Measurements from ENCODE around the gene SLC35F3. TPM values are rescaled to one million over a fixed set of nuclear protein-coding genes. Genes with fewer than 3 reads are reported as not detected.

SLC35F3 gene
- total and polyA plus RNA-seq, 4 donors: 0.01 to 0.37 (median 0.08) TPM; not detected in 1

DNA sequence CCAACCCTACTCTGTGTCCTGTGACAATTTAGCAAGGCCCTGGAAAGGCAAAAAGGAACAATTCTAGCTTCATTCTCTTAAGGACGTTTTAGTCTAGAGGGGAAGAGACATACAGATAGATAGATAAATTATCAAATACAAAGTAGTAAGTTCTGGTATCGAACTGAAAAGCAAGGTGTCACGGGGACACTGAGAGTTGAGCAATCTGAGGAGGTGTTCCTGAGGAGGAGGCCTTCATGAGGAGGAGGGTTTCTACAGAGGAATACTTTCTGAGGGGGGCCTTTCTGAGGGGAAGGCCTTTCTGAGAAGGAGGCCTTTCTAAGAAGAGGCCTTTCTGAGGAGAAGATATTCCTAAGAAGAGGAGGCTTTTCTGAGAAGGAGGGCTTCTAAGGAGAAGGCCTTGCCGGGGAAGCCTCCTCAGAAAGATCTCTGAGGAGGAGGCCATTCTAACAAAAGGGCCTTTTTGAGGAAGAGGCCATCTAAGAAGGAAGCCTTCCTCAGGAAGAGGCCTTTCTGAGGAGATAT, 312.9 kb downstream of the SLC35F3 start:
- Histone ChIP-seq H3K4me3 (ENCODE audit: low read depth in 1 of 3, low read length in 3 of 3) (no peak overlapping the region), H3K4me1 (ENCODE audit: control insufficient read depth in 4 of 4, insufficient read depth in 4 of 4, low read length in 3 of 4) (peaks cover 2 to 13% (median 7%) of the 10 kb centered on the region in 4 donors), H3K36me3 (ENCODE audit: control insufficient read depth in 4 of 4, insufficient read depth in 3 of 4, low read depth in 1 of 4, low read length in 3 of 4) (no peaks in the 10 kb centered on the region), H3K9me3 (ENCODE audit: control insufficient read depth in 4 of 4, low read length in 3 of 4) (no peaks in the 10 kb centered on the region), H3K27me3 (ENCODE audit: control insufficient read depth in 4 of 4, insufficient read depth in 4 of 4, low read length in 3 of 4) (peaks cover 0 to 6% (median 2%) of the 10 kb centered on the region in 4 donors), H3K27ac (ENCODE audit: low read depth in 1 of 2, low read length in 2 of 2) (no peak overlapping the region), H3K9ac (ENCODE audit: low read depth in 1 of 2, low read length in 2 of 2) (no peak overlapping the region)
- no peak for DNase-seq (ENCODE audit: low spot score)
- WGBS: 88% methylated on average over 4 of the region's 4 CpGs
- TF ChIP-seq SP1 (IDR thresholded peaks at IDR 0.05) (no peak), TAF1 (conservative IDR thresholded peaks at IDR 0.05) (no peak), YY1 (IDR thresholded peaks at IDR 0.05) (no peak), GABPA (IDR thresholded peaks at IDR 0.05 in 1 of 2, conservative IDR thresholded peaks at IDR 0.05 in 1 of 2) (no peak), HNF4A (conservative IDR thresholded peaks at IDR 0.05) (no peak), FOXA2 (IDR thresholded peaks at IDR 0.05) (no peak), EGR1 (IDR thresholded peaks at IDR 0.05; ENCODE audit: low read depth in 2 of 2) (no peak), HNF4G (IDR thresholded peaks at IDR 0.05) (no peak), RAD21 (IDR thresholded peaks at IDR 0.05) (no peak), JUND (IDR thresholded peaks at IDR 0.05) (no peak), RXRA (IDR thresholded peaks at IDR 0.05) (no peak)
- TF ChIP-seq, protein P1, sequence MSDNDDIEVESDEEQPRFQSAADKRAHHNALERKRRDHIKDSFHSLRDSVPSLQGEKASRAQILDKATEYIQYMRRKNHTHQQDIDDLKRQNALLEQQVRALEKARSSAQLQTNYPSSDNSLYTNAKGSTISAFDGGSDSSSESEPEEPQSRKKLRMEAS (IDR thresholded peaks at IDR 0.05): no peak
- TF ChIP-seq, protein P2, sequence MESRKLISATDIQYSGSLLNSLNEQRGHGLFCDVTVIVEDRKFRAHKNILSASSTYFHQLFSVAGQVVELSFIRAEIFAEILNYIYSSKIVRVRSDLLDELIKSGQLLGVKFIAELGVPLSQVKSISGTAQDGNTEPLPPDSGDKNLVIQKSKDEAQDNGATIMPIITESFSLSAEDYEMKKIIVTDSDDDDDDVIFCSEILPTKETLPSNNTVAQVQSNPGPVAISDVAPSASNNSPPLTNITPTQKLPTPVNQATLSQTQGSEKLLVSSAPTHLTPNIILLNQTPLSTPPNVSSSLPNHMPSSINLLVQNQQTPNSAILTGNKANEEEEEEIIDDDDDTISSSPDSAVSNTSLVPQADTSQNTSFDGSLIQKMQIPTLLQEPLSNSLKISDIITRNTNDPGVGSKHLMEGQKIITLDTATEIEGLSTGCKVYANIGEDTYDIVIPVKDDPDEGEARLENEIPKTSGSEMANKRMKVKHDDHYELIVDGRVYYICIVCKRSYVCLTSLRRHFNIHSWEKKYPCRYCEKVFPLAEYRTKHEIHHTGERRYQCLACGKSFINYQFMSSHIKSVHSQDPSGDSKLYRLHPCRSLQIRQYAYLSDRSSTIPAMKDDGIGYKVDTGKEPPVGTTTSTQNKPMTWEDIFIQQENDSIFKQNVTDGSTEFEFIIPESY (IDR thresholded peaks at IDR 0.05): no peak
- TF ChIP-seq, protein P3, sequence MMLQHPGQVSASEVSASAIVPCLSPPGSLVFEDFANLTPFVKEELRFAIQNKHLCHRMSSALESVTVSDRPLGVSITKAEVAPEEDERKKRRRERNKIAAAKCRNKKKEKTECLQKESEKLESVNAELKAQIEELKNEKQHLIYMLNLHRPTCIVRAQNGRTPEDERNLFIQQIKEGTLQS (IDR thresholded peaks at IDR 0.05): no peak
- TF ChIP-seq, protein P4, sequence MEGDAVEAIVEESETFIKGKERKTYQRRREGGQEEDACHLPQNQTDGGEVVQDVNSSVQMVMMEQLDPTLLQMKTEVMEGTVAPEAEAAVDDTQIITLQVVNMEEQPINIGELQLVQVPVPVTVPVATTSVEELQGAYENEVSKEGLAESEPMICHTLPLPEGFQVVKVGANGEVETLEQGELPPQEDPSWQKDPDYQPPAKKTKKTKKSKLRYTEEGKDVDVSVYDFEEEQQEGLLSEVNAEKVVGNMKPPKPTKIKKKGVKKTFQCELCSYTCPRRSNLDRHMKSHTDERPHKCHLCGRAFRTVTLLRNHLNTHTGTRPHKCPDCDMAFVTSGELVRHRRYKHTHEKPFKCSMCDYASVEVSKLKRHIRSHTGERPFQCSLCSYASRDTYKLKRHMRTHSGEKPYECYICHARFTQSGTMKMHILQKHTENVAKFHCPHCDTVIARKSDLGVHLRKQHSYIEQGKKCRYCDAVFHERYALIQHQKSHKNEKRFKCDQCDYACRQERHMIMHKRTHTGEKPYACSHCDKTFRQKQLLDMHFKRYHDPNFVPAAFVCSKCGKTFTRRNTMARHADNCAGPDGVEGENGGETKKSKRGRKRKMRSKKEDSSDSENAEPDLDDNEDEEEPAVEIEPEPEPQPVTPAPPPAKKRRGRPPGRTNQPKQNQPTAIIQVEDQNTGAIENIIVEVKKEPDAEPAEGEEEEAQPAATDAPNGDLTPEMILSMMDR (IDR thresholded peaks at IDR 0.05; ENCODE audit: low read depth, low read length, missing input control): no peak
- TF ChIP-seq, protein P5, sequence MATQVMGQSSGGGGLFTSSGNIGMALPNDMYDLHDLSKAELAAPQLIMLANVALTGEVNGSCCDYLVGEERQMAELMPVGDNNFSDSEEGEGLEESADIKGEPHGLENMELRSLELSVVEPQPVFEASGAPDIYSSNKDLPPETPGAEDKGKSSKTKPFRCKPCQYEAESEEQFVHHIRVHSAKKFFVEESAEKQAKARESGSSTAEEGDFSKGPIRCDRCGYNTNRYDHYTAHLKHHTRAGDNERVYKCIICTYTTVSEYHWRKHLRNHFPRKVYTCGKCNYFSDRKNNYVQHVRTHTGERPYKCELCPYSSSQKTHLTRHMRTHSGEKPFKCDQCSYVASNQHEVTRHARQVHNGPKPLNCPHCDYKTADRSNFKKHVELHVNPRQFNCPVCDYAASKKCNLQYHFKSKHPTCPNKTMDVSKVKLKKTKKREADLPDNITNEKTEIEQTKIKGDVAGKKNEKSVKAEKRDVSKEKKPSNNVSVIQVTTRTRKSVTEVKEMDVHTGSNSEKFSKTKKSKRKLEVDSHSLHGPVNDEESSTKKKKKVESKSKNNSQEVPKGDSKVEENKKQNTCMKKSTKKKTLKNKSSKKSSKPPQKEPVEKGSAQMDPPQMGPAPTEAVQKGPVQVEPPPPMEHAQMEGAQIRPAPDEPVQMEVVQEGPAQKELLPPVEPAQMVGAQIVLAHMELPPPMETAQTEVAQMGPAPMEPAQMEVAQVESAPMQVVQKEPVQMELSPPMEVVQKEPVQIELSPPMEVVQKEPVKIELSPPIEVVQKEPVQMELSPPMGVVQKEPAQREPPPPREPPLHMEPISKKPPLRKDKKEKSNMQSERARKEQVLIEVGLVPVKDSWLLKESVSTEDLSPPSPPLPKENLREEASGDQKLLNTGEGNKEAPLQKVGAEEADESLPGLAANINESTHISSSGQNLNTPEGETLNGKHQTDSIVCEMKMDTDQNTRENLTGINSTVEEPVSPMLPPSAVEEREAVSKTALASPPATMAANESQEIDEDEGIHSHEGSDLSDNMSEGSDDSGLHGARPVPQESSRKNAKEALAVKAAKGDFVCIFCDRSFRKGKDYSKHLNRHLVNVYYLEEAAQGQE (IDR thresholded peaks at IDR 0.05): no peak
